Fibroblast of upper back skin (primary cell): Measurements from ENCODE around the gene PTPRM.

Source experiments
- DNase-seq: peaks from one replicate; pipeline ENCODE4 v3.0.0-alpha.2; 2013

The PTPRM gene

GRCh38 chr18:7760967-7761948 lies 194.1 kb downstream of the PTPRM start:
- peak; percentile 46 for DNase-seq

GRCh38 chr18:7764405-7764804 lies 197.3 kb downstream of the PTPRM start:
- no peak for DNase-seq

- no peak for DNase-seq
Observed at GRCh38 chr18:7766346-7766745, 199.2 kb downstream of the PTPRM start.

GRCh38 chr18:7766817-7767216 lies 199.7 kb downstream of the PTPRM start:
- no peak for DNase-seq

- DNase-seq: no peak
Observed at GRCh38 chr18:7770908-7771307, 203.8 kb downstream of the PTPRM start.

GRCh38 chr18:7772510-7772888 lies 205.4 kb downstream of the PTPRM start:
- DNase-seq: no peak

- no peak for DNase-seq
Observed at GRCh38 chr18:7772951-7773350, 205.8 kb downstream of the PTPRM start.

GRCh38 chr18:7775128-7775527 lies 208.0 kb downstream of the PTPRM start:
- no peak for DNase-seq

GRCh38 chr18:7775843-7776242 lies 208.7 kb downstream of the PTPRM start:
- DNase-seq: no peak

- DNase-seq: peak; percentile 27
Observed at GRCh38 chr18:7778181-7778580, 211.1 kb downstream of the PTPRM start.

GRCh38 chr18:7779211-7779610 lies 212.1 kb downstream of the PTPRM start:
- no peak for DNase-seq

- no peak for DNase-seq
Observed at GRCh38 chr18:7784171-7784570, 217.1 kb downstream of the PTPRM start.

GRCh38 chr18:7786569-7786968 lies 219.5 kb downstream of the PTPRM start:
- no peak for DNase-seq

GRCh38 chr18:7787339-7787738 lies 220.2 kb downstream of the PTPRM start:
- no peak for DNase-seq

- DNase-seq: peak; percentile 48
Observed at GRCh38 chr18:7789856-7790552, 222.9 kb downstream of the PTPRM start.

GRCh38 chr18:7793100-7793499 lies 226.0 kb downstream of the PTPRM start:
- no peak for DNase-seq

- no peak for DNase-seq
Observed at GRCh38 chr18:7803956-7804469, 236.9 kb downstream of the PTPRM start.

- no peak for DNase-seq
Observed at GRCh38 chr18:7805096-7805495, 238.0 kb downstream of the PTPRM start.

GRCh38 chr18:7805880-7806279 lies 238.8 kb downstream of the PTPRM start:
- DNase-seq: no peak

- no peak for DNase-seq
Observed at GRCh38 chr18:7807936-7808453, 240.9 kb downstream of the PTPRM start.

- no peak for DNase-seq
Observed at GRCh38 chr18:7808992-7809391, 241.9 kb downstream of the PTPRM start.

- DNase-seq: no peak
Observed at GRCh38 chr18:7809455-7809854, 242.3 kb downstream of the PTPRM start.

- no peak for DNase-seq
Observed at GRCh38 chr18:7809978-7810377, 242.9 kb downstream of the PTPRM start.
